Erythroblast (primary cell): ENCODE results near the gene ZMAT5.

ENCODE experiments used
- DNase-seq, 2 experiments: peaks; one replicate each; lab custom pipeline; 2025; lab: John Stamatoyannopoulos, UW
- GATA1 ChIP-seq: IDR thresholded peaks from 2 replicates; pipeline ENCODE4 v1.6.1; 2011; ENCODE audit warnings: low read depth, mild to moderate bottlenecking, control low read depth, low read length, moderate library complexity
- POLR2A ChIP-seq: IDR thresholded peaks from 2 replicates; pipeline ENCODE4 v1.6.1; 2011; ENCODE audit warnings: mild to moderate bottlenecking, low read length

The ZMAT5 gene

DNA sequence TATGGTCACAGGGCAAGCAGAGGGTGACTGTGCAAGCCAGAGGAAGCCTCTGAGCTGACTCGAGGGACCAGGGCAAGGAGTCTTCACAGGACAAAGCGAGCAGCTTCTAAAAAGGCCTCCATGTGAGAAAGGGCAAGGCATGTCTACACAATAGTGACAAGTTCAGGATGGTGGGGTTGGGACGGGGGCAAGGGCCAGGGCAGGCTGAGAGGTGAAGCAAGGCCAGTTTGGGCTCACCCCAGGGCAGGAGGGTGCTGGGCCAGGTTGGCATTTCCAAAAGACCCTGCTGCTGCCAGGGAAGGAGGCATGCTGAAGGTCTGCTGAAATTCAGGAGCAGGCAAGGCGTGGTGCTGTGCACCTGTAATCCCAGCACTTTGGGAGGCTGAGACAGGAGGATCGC, 59.3 kb downstream of the ZMAT5 start:
- DNase-seq = no peak
- TF ChIP-seq POLR2A (no peak), GATA1 (no peak)

DNA sequence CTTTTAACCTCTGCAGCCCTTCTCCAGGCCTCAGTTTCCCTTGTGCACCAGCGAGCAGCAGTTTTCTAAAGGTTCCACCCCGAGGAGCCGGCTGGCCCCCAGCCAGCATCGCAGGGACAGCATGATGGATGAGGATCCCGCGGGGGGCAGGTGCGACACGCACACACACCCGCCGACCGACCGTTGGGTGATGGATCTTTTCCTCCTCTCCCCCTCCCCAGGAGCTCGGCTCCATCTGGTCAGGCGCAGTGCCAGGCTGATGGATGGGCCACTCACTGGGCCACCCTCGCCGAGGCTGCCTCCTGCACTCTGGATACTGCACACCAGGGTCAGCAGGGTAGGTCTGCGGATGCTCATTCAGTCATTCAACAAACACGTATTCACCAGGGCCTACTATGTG, 59.8 kb downstream of the ZMAT5 start:
- no peak for DNase-seq
- TF ChIP-seq GATA1 (no peak), POLR2A (no peak)

DNA sequence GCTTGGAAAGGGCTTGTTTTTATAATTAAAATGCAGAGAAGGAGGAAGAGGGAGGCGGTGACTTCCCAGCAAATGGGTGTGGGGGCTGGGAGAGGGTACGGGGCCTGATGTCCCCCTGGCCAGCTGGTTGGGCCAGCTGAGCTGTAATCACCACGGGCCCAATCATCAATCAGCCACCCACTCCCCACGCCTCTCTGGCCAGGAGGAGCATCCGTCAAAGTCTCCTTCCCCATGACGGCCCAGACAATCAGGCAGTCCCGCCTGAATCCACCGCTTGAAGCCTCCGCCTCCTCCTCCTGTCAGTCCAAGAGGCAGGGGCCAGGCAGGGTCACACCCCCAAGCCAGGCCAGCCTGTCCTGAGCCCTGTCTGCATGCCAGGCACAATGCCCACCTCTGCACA, 60.3 kb downstream of the ZMAT5 start:
- no peak for DNase-seq
- TF ChIP-seq GATA1 = no peak
- TF ChIP-seq POLR2A = no peak

DNA sequence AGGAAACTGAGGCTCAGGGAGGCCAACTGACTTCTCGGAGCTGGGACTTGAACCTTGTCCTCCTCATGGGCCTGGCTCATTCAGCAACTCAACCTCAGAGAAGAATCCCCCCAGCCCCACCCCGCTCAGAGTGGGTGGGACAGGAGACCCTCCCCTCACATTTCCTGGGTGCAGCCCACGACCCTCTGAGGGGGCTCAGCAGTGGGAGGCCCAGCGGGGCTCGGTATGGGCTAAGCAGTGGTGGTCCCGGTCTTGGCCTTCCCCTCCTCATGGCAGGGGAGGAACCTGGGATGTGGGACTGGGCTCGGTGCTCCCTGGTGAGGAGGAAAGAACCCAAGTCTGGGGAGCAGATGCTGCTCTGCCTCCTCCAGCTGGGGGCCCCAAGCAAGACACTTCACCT, 61.2 kb downstream of the ZMAT5 start:
- no peak for TF ChIP-seq POLR2A
- TF ChIP-seq GATA1 = no peak
- no peak for DNase-seq

DNA sequence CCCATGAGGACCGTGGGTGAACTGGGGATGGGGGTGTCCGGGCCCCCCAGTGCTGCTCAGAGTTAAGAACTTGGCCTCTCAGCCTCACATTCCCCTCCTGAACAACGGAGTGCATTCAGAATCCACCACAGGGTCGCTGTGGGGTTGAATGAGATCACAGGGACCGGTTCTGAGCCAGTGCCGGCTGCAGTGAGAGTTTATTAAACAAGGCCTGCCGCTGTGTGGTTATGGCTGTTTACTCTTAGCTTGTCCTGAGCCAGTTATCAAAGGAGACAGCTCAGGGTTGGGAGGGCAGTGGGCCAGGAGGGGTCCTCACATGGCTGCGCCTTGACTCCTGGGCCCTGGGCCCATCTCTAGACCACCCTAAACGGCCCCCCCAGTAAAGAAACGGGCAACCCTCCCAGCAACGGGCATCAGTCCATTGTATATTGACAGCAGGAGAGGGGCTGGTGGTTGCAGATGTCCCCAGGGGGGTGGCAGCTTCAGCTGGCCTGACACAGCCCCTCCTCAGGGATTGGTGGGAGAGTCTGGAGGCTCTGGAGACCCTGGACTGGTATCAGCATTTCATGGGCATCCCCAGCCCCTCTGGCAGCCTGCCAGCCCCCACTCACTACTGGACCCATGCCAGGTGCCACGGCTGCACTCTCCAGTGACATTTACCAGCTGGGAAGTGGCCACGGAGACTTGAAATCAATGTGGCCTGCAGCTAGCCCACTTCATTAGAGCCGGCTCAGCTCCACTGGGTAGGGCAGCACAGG, 62.1 kb downstream of the ZMAT5 start:
- DNase-seq = no peak
- no peak for TF ChIP-seq GATA1

DNA sequence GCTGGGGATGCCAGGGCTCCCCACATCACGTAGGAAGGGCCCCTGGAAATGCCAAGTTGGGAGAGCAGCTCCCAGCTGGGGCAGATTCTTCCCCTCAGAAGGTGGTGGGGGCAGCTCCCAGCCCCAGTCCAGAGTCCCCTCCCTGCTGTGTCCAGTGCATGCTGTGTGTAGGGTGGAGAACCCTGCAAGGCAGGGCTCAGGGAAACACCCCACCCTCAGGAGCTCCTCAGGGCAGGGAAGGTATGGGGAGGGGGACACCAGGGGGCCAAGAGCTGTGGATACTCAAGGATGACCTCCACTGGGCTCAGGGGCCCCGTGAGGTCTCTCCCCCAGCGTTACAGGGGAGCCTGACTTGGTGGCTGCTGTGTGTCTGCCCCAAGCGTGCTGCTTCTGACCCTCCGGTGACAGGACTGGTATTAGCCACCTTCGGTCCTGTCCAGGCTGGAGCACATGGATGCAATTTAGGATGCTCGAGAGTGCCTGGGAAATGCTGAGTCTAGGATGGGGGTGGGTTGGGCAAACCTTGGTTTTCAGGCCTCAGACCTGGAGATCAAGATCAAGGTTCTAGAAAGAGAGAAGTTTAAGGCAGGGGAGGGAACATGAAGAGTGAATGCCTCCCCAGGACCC, 63.1 kb downstream of the ZMAT5 start:
- TF ChIP-seq GATA1 = no peak
- TF ChIP-seq POLR2A = no peak
- DNase-seq = no peak

DNA sequence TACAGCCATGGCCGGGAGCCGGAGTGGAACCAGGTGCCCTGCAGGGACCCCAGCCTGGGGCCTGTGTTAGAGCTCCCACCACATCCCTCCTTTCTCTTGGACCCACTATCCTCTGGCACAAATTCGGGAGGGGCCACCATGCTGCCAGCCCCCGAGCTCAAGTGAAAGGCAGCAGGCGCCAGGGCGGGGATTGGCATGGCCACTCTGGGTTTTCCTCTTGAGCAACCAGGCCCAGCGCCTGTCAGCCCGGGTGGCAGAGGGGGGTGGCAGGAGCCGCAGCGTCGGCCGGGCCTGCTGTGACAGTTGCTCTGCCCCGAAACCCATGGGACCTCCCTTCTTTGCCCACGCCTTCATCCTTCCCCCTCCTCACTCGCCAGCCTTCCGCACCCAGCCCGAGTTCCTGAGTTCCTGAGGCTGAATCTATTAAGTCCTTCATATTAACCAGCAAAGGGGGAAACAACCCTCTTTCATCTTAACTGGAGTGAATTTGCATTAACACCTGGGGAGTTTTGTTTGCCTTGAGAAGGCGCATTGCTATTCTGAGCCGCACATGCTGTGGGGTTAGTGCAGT, 63.8 kb downstream of the ZMAT5 start:
- TF ChIP-seq POLR2A (no peak), GATA1 (no peak)
- no peak for DNase-seq

DNA sequence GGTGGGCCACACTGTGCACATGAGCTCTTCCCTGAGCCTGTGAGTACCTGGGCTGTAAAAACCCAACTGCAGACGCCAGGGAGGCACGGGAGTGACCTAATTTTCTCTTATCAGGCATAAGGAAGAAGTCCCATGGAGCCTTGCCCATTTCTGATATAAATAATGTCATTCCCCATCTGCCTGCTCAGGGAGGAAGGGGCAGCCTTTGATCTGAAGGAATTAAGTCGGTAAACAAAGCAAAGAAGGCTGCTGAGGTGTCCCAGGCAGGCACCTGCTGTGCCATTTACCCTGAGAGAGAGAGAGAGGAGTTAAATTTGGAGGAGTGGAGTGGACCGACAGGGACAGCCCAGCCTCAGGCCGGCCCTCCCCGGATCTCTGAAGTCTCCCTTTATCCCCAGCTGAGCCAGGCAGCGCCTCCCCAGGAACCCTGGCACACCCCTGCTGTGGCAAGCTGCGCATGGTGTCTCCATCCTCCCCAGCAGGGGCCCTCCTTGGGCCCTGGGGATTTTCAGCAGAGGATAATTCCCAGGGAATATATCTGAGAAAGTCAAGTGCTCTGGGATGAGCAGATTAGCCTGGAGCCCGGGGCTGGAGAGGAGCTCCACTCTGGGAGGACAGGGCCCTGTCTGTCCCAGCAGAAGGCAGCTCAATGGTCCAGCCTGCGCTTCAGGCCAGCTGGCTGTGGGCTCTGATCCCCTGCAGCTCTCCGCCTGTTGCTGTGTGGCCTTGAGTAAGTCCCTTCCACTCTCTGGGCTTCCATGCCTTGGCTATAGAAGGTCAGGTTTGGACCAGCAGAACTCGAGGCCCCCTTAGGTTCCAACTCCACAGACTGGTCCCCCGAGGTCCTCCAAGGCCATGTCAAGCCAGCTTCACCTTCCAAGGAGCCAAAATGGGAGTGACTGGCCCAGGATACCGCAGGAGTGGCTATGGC, 64.5 kb downstream of the ZMAT5 start:
- peak; percentile 29 for TF ChIP-seq POLR2A
- no peak for TF ChIP-seq GATA1
- DNase-seq = peak; percentile 45 to 69

DNA sequence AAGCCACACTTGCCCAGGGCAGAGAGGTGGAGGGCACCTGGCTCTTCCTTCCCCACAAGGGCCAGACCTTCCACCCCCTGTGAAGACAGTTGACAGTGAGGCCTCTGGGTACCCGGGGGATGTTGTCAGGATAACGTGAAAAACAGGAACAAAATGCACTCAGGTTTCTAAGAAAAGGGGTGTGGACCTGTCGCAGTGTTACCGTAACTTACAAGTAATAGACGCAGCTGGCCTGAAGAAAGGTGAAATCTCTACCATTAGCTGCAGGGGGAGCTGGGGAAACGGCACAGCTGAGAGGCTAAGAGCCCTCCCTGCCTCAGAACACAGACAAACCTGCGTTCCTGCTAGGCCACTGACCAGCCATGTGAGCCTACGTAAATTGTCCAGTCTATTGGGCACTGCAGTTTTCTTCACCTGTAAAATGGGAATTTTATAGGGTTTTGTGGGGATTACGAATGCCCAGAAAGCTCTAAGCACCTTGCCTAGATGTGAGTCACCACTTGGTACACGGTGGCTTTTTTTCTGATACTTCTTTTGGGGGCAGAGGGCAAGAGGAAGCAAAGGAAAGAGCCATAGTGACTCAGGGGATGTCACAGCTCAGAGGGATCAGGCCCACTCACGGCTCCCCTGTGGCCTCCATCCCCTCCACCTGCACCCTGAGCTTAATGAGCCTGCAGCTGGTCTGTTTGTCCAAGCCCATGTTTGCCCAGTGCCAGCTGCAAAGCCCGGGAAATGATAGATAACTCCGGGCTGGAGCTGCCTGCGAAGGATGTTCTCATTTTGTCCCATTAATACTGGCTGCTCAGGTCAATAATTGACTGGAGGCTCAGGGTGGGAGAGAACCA, 65.4 kb downstream of the ZMAT5 start:
- no peak for TF ChIP-seq GATA1
- TF ChIP-seq POLR2A = peak; percentile 81

DNA sequence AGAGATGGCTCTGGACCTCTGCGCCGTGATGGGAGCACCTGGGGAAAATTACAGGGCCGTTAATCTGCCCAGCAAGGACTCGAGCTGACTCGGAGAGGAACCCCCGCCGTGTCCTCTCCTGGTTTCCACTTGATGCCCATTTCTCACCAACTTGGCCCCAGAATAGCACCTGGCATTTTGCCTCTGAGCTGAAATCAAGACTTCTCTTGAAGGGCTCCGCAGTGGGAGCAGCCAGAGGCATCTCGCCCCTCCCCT, 66.0 kb downstream of the ZMAT5 start:
- DNase-seq = no peak
- TF ChIP-seq GATA1 (no peak), POLR2A (no peak)

More for the DNA sequence above, 65.4 kb downstream of the ZMAT5 start:
- DNase-seq = peak; percentile 60 to 72

DNA sequence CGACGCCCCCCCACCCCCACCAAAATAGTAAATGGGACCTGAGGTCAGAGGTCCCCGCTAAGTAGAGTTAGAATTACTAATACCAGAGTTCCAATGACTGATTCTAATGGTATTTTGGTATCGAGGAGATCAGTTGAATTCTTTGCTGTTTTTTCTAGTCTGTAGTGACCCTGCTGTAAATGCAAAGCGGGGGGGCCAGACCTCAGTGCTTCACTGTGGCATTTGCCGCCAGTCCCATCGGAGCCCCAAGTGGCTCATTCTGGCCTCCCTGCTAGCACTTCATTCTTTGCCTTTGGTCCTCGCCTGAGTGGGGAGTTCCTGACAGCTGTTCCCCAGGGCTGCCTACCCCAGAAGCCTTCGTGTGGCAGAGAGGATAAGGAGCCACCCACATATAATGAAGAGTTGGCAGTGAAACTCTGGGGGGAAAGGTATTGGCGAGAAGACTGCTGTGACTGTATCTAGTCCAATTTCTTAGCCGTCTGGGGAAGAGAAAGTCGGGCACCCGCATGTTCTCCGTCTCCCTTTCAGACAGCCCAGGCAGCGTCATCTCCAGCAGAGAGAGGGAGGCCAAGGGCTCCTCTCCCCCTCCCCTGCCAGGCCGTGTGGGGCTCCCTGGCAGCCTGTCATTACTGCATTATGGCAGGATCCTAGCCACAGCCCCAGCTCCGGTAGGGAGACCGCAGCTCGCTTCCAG, 66.5 kb downstream of the ZMAT5 start:
- no peak for DNase-seq
- no peak for TF ChIP-seq GATA1
- no peak for TF ChIP-seq POLR2A

DNA sequence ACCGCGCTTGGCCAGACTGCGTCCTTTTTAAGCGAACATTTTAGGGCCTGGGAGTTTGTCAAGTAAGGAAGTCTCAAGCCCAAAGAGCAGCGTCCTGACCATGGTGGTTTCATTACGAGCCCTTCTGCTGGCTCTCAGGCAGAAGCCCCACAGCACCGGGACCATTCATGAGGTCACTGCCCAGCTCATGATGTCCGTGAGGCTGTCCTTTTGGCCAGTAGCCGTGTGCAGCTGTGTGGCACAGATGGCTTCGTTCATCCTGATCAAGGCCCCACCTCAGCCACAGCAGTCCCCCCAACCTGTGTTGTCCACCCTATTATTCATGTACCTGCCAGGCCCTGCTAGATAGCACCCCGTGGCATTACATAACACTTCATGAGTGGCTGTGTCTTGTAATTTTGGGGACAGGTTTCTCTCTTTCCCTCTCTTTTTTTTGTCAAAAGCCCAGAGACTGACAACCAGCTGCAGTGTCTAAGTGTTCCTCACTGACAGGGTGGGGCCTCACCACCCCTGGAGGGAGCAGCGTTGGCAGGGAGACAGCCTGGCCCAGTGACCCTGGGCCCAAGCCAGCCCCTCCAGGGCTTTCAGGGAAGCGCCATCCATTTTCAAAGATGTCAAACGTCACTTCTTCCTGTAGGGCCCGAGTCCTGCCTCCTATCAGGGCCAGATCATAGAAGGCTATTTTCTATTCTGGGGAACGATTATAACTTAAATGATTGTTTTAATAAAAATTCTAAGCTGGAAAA, 68.8 kb downstream of the ZMAT5 start:
- TF ChIP-seq GATA1 (no peak), POLR2A (no peak)
- DNase-seq = no peak
